Hepatocyte (in vitro differentiated cells): ENCODE measurements around the gene CACNA1B.
"Not testable (repeated sequence)": the region's sequence is repeated elsewhere in the genome, so short reads cannot be mapped to it uniquely, and the experiment has no call there.

ENCODE experiments used
- EZH2phosphoT487 ChIP-seq: fragments of 200-600 bp; sonication (generic); IDR thresholded peaks from one replicate; pipeline ENCODE4 v1.6.1; 2018; ENCODE audit warnings: antibody characterized with exemption, mild to moderate bottlenecking, low read depth, moderate library complexity; ENCODE audit not compliant: unreplicated experiment, severe bottlenecking
- TF ChIP-seq, protein P1 (sequence below): fragments of 200-600 bp; sonication (generic); IDR thresholded peaks from 2 replicates; pipeline ENCODE4 v1.5.1; 2016; ENCODE audit warnings: antibody characterized with exemption, mild to moderate bottlenecking; ENCODE audit not compliant: poor library complexity

DNA sequence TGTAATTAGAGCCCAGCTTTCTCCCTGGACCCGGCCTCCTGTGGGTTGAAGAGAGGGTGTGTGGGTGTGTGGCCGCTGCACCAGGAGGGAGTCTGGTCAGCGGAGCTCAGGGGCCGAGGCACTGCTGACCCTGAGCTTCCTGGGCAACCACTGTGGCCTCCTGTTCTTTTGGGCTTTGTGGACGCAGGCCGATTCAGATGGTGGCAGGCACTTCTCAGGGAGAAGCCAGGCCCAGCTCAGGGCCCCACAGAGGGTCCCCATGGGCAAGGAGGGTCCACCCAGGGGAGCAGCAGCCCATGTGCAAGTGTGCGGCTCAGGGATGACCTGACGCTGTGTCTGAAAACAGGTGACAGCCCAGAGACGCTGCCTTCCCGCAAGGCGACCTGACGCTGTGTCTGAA, 11.0 kb downstream of the CACNA1B start:
- TF ChIP-seq, protein P1, sequence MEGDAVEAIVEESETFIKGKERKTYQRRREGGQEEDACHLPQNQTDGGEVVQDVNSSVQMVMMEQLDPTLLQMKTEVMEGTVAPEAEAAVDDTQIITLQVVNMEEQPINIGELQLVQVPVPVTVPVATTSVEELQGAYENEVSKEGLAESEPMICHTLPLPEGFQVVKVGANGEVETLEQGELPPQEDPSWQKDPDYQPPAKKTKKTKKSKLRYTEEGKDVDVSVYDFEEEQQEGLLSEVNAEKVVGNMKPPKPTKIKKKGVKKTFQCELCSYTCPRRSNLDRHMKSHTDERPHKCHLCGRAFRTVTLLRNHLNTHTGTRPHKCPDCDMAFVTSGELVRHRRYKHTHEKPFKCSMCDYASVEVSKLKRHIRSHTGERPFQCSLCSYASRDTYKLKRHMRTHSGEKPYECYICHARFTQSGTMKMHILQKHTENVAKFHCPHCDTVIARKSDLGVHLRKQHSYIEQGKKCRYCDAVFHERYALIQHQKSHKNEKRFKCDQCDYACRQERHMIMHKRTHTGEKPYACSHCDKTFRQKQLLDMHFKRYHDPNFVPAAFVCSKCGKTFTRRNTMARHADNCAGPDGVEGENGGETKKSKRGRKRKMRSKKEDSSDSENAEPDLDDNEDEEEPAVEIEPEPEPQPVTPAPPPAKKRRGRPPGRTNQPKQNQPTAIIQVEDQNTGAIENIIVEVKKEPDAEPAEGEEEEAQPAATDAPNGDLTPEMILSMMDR = not testable (repeated sequence)
- not testable (repeated sequence) for TF ChIP-seq EZH2phosphoT487
